ENCODE results near the gene GALNT1. TPM values are rescaled to one million over a fixed set of nuclear protein-coding genes. Genes with fewer than 3 reads are reported as not detected.
A peak's percentile ranks its signal among the peaks of the same experiment; 100 is the strongest.

GALNT1 gene
- total and polyA plus RNA-seq, 9 of the 15 experiments (the other 6 are each of a cell fraction or from before 2014, with no cell fraction given): 14.4 to 54.1 (median 36.6) TPM

GRCh38 chr18:35728676-35729075, 147.1 kb downstream of the GALNT1 start:
- H3K4me3 ChIP-seq: no peak overlapping the region
- H3K9ac ChIP-seq (ENCODE audit: insufficient read depth in 1 of 2, low read depth in 2 of 2, low read length in 2 of 2): no peak overlapping the region
- H2AFZ ChIP-seq (ENCODE audit: low read depth, low read length): no peak overlapping the region
- H3K9me1 ChIP-seq (ENCODE audit: control insufficient read depth, insufficient read depth, low read length): no peaks in the 10 kb centered on the region
- no TSS peak for BruUV-seq (replicated peaks)
- no peak for FAIRE-seq
- H3K79me2 ChIP-seq (ENCODE audit: control insufficient read depth, insufficient read depth, low read length): no peaks in the 10 kb centered on the region
- H3K36me3 ChIP-seq (ENCODE audit: control insufficient read depth, insufficient read depth, low read length): no peaks in the 10 kb centered on the region
- TF ChIP-seq ZBTB49 (CRISPR knock-in tag; IDR thresholded peaks at IDR 0.05; ENCODE audit: borderline replicate concordance) (no peak), CUX1 (CRISPR knock-in tag; IDR thresholded peaks at IDR 0.05) (no peak), MCM3 (IDR thresholded peaks at IDR 0.05) (no peak), PCBP2 (IDR thresholded peaks at IDR 0.05; ENCODE audit: low read depth, low read length, poor library complexity, severe bottlenecking) (no peak), CBX3 (IDR thresholded peaks at IDR 0.05; ENCODE audit: borderline replicate concordance in 1 of 2, low read length in 2 of 2) (no peak), SOX6 (IDR thresholded peaks at IDR 0.05) (0 out of 2 replicates have a peak, but pooled peaks have one; percentile 34), THRA (IDR thresholded peaks at IDR 0.05) (no peak), TEAD2 (tag; IDR thresholded peaks at IDR 0.05) (no peak), POLR2G (IDR thresholded peaks at IDR 0.05; ENCODE audit: low read depth, low read length) (no peak)
- 10% methylated on average over 3 of the region's 3 CpGs for WGBS (ENCODE audit: insufficient coverage, low coverage, missing lambda C conversion rate)
- in situ Hi-C loops (cut with MboI) (no loop called here), intact Hi-C loops (cut with micrococcal nuclease) (no loop called here)
- no peak overlapping the region for H3K4me2 ChIP-seq (ENCODE audit: insufficient read depth, low read length)
- H4K20me1 ChIP-seq (replicated peaks; ENCODE audit: control insufficient read depth, insufficient read depth, low read length): no peaks in the 10 kb centered on the region
- no peak for DNase-seq (ENCODE audit: extremely low read depth in 1 of 4, low spot score in 3 of 4)
- peaks cover 7% of the 10 kb centered on the region in 2 experiments; a peak in 4 of 5 replicates for H3K4me1 ChIP-seq (replicated peaks in 1 of 2; ENCODE audit: control insufficient read depth in 2 of 2, insufficient read depth in 2 of 2, low read length in 2 of 2)
- H3K9me3 ChIP-seq (replicated peaks; ENCODE audit: control insufficient read depth, insufficient read depth, low read depth, low read length): no peaks in the 10 kb centered on the region
- 0 out of 5 replicates have a peak, but pooled peaks cover 0 to 2% of the 10 kb centered on the region in 2 experiments for H3K27me3 ChIP-seq (ENCODE audit: control insufficient read depth in 2 of 2, insufficient read depth in 2 of 2, low read length in 2 of 2)
- no peak for ATAC-seq
- H3K27ac ChIP-seq (ENCODE audit: extremely low read depth, low read depth, low read length): no peak overlapping the region
- POLR2A ChIA-PET: no interaction called here
- CTCF ChIA-PET (ENCODE audit: low intra/inter-chr PET ratio): no interaction called here

Measured in K562 (cell line).